ENCODE results near the gene RAPGEF1.

The RAPGEF1 gene

GRCh38 chr9:131692612-131693562 is 47.0 kb downstream of the RAPGEF1 start:
- Histone ChIP-seq H3K27me3 (replicated peaks; ENCODE audit: insufficient read depth, low read length) (no peaks in the 10 kb centered on the region), H4K20me1 (ENCODE audit: insufficient read depth, low read length) (peaks cover 4% of the 10 kb centered on the region; the same call in 1 of the 2 replicates), H3K9ac (ENCODE audit: low read length) (no peak overlapping the region), H3K4me2 (ENCODE audit: low read depth, low read length) (no peak overlapping the region), H3K27ac (ENCODE audit: low read length) (no peak overlapping the region), H3K9me3 (replicated peaks; ENCODE audit: insufficient read depth, low read length) (no peaks in the 10 kb centered on the region), H3F3A (ENCODE audit: insufficient read depth, low read length) (peaks cover 3% of the 10 kb centered on the region; the same call in 1 of the 2 replicates), H2AFZ (ENCODE audit: low read length) (no peak overlapping the region), H3K79me2 (ENCODE audit: low read length) (peaks cover 100% of the 10 kb centered on the region), H3K9me2 (replicated peaks; ENCODE audit: insufficient read depth, low read length) (no peaks in the 10 kb centered on the region), H3K4me3 (ENCODE audit: low read length) (no peak overlapping the region), H3K4me1 (ENCODE audit: low read length) (no peaks in the 10 kb centered on the region), H3K36me3 (replicated peaks; ENCODE audit: insufficient read depth, low read length) (no peaks in the 10 kb centered on the region)
- TF ChIP-seq EZH2phosphoT487 (IDR thresholded peaks at IDR 0.05; ENCODE audit: low read length) (no peak), CTCF (IDR thresholded peaks at IDR 0.05; ENCODE audit: low read length) (no peak), EZH2 (optimal IDR thresholded peaks at IDR 0.05; ENCODE audit: low read depth, low read length) (no peak)
- no peak for DNase-seq

GRCh38 chr9:131691969-131692611 is 47.8 kb downstream of the RAPGEF1 start:
- peaks cover 4% of the 10 kb centered on the region; the same call in 1 of the 2 replicates for H4K20me1 ChIP-seq (ENCODE audit: insufficient read depth, low read length)
- peaks cover 100% of the 10 kb centered on the region for H3K79me2 ChIP-seq (ENCODE audit: low read length)
- H3K9me2 ChIP-seq (replicated peaks; ENCODE audit: insufficient read depth, low read length) = no peaks in the 10 kb centered on the region

GRCh38 chr9:131690941-131691573 is 48.8 kb downstream of the RAPGEF1 start:
- H3K9me2 ChIP-seq (replicated peaks; ENCODE audit: insufficient read depth, low read length) = no peaks in the 10 kb centered on the region
- H3K4me1 ChIP-seq (ENCODE audit: low read length) = no peaks in the 10 kb centered on the region
- no peak for TF ChIP-seq CTCF (IDR thresholded peaks at IDR 0.05; ENCODE audit: low read length)
- H3K4me3 ChIP-seq (ENCODE audit: low read length) = no peak overlapping the region
- peaks cover 3% of the 10 kb centered on the region; the same call in 1 of the 2 replicates for H3F3A ChIP-seq (ENCODE audit: insufficient read depth, low read length)
- H3K27me3 ChIP-seq (replicated peaks; ENCODE audit: insufficient read depth, low read length) = no peaks in the 10 kb centered on the region
- peaks cover 4% of the 10 kb centered on the region for H4K20me1 ChIP-seq (ENCODE audit: insufficient read depth, low read length)
- H3K9me3 ChIP-seq (replicated peaks; ENCODE audit: insufficient read depth, low read length) = no peaks in the 10 kb centered on the region
- H3K36me3 ChIP-seq (replicated peaks; ENCODE audit: insufficient read depth, low read length) = no peaks in the 10 kb centered on the region
- DNase-seq = no peak
- H3K27ac ChIP-seq (ENCODE audit: low read length) = no peak overlapping the region
- no peak overlapping the region for H3K4me2 ChIP-seq (ENCODE audit: low read depth, low read length)
- H3K9ac ChIP-seq (ENCODE audit: low read length) = no peak overlapping the region
- no peak overlapping the region for H2AFZ ChIP-seq (ENCODE audit: low read length)
- peaks cover 100% of the 10 kb centered on the region for H3K79me2 ChIP-seq (ENCODE audit: low read length)

More at GRCh38 chr9:131691969-131692611, 47.8 kb downstream of the RAPGEF1 start:
- no peak for TF ChIP-seq CTCF (IDR thresholded peaks at IDR 0.05; ENCODE audit: low read length)
- TF ChIP-seq EZH2phosphoT487 (IDR thresholded peaks at IDR 0.05; ENCODE audit: low read length) = no peak
- no peak for TF ChIP-seq EZH2 (optimal IDR thresholded peaks at IDR 0.05; ENCODE audit: low read depth, low read length)
- H3K27ac ChIP-seq (ENCODE audit: low read length) = no peak overlapping the region
- no peak overlapping the region for H2AFZ ChIP-seq (ENCODE audit: low read length)
- peaks cover 3% of the 10 kb centered on the region; the same call in 1 of the 2 replicates for H3F3A ChIP-seq (ENCODE audit: insufficient read depth, low read length)
- DNase-seq = no peak
- no peaks in the 10 kb centered on the region for H3K27me3 ChIP-seq (replicated peaks; ENCODE audit: insufficient read depth, low read length)
- no peaks in the 10 kb centered on the region for H3K4me1 ChIP-seq (ENCODE audit: low read length)
- no peaks in the 10 kb centered on the region for H3K9me3 ChIP-seq (replicated peaks; ENCODE audit: insufficient read depth, low read length)
- H3K4me2 ChIP-seq (ENCODE audit: low read depth, low read length) = no peak overlapping the region
- no peaks in the 10 kb centered on the region for H3K36me3 ChIP-seq (replicated peaks; ENCODE audit: insufficient read depth, low read length)
- no peak overlapping the region for H3K4me3 ChIP-seq (ENCODE audit: low read length)
- no peak overlapping the region for H3K9ac ChIP-seq (ENCODE audit: low read length)
